HG03039 (cell line): ENCODE results near the gene LCLAT1.
"Not testable (repeated sequence)": the region's sequence is repeated elsewhere in the genome, so short reads cannot be mapped to it uniquely, and the experiment has no call there.

ENCODE experiments used
- ATAC-seq: cut with Tn5 transposase; IDR thresholded peaks from one replicate; pipeline ENCODE4 v1.9.1; 2021; ENCODE audit warnings: mild to moderate bottlenecking, moderate library complexity; ENCODE audit not compliant: unreplicated experiment

LCLAT1 gene

DNA sequence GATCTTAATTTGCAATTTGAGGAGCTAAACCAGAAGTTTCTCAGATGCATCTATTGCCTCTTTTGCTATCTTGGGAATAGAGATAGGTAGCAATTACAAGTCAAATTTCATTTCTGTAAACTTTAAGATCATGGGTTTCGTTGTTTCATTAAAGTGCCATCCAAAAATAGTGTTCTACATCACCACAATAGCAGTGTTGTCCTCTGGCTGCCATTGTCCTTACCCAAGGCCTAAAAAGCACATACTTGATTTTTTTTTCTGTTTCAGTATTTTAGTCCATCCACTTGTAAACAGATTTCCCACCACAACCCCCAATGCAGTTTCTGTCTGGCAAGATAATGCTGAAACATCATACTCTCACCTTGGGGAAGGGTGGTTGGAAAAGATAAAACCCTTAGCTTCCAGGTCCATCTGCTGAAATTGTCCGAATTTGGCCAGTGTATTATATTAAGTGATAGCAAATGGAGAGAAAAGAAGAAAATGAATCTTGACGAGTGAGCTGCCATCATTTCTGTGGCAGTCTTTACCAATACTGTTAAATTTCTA, 136.2 kb downstream of the LCLAT1 start:
- no peak for ATAC-seq

DNA sequence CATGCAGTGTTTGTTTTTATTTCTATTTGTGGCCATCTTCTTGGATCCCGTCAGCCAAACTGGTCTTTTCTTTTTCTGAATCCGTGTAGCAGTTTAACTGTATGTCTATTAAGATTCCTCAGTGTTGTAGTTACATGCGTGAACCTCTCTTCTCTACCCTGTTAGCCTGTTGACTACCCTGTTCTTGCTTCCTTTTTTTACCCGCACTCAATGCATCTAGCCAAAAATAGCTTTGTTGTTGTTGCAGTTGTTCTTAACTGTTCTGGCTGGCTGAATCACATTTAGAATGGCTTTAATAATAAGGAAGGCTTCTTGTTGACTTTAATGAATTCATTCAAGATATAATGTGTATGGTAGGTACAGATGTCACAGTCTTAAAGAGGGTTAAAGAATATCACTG, 137.1 kb downstream of the LCLAT1 start:
- no peak for ATAC-seq

DNA sequence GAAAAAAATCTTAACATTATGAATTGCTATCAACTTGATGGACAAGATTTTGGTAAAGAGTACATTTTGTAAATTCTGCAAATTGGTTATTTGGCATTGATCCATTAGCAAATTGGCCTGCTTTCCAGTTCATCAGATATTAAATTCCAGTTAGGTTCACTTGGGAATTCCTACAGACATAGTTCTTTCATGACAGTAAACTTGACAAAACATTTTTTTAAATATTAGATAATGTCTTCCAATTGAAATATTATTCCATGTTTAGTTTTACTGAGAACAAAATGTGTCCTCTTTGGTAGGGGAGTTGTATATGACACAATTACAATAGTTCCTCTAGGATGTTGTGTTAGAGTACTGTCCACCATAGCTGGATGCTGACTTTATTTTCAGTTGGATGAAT, 141.9 kb downstream of the LCLAT1 start:
- no peak for ATAC-seq

DNA sequence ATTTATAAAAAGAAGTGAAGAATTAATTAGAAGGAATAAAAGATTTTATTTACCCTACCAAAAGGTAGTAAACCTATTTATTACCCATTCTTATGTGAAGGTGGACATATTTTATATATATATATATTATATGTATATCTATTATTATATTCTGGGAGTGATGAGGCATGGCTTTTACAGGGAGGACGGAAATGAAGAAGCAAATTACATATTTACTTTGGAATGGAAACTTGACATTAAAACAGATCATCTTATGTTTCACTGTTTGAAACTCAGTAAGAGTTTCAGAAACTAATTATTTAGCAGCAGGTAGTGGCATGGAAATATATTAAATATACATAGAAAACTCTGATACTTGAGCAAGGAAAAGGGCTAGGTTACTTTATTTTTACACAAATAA, 143.4 kb downstream of the LCLAT1 start:
- ATAC-seq: no peak

DNA sequence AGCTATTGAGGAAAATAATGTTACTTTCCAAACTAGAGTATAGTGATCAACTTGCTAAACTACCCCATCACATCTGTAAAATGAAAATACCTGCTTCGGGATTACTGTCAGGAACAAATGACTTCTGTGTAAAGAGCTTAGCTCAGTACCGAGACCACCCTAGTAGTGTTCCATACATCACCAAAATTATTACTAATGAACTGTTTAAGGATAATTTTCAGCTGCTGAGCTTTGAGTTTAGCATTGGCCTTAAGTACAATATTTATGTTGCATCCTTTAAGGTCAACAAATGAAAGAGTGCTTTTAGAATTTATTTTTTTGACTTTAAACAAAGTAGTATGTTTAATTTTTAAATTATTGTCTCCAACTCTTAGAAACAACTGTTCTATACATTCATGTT, 144.1 kb downstream of the LCLAT1 start:
- no peak for ATAC-seq

DNA sequence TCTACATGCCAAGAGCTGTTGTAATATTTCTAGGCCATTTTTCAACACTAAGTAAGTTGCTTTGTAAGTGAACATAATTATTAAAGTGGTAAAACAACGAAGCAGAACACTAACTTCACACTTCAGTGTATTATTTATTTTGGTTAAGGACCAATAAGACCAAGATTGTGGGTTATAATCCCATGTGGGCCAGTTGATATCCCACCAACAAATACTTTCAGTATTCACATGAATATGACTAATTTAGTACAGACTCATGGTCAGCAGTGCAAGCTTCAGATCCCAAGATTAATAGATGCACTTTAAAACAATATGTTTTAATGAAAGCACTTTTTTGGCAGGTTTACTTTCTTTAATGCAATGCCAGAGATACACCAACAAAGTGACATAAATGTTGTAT, 154.3 kb downstream of the LCLAT1 start:
- no peak for ATAC-seq

DNA sequence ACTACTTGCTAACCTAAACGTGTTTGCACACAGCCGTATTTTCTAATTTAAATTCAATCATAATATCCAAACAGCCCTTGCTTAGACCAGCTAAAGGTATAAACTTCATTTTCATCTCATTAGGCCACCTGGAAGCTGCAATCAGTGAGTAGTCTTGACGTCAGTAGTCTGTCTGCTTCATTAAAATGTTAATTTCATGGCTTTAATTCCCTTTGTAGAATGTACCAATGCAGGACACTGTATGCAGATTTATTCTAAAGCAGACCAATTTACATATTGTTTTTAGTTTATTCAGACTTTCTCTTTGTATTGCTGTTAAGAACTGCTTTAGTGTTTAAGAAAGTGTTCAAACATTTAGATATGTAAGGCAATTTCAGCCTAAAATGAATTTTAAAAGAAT, 158.2 kb downstream of the LCLAT1 start:
- ATAC-seq: no peak

DNA sequence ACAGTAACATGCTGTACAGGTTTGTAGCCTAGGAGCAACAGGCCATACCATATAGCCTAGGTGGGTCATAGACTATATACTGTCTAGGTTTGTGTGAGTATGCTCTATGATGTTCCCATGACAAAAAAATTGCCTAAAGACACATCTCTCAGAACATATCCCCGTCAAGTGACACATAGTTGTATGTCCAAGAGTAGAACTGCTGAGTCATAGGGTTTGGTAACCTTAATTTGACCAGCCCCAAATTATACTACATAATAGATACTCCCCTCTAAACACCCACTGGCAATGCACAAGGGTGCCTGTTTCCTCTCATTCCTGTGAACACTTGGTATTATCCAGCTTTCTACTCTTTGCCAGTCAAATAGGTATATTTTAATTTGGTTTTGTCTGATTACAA, 161.6 kb downstream of the LCLAT1 start:
- ATAC-seq: no peak

DNA sequence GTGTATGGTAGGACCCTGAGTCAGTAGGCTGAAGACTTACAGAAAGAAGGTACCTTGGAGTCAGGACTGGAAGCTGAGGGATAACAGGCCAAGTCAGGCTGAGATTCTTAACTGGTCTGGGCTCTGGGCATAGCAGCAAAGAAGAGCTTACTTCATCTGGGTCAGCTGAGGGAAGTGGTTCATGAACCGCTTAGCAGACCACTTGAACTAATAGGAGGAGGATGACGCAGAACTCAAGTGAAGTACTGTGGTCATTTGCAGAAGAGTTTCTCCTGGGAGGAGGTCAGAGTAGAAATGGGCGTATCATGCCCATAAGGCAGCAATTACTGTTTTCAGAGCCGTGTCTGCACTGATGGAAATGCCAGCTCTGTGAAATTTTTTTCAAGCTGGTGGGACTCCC, 164.5 kb downstream of the LCLAT1 start:
- no peak for ATAC-seq

DNA sequence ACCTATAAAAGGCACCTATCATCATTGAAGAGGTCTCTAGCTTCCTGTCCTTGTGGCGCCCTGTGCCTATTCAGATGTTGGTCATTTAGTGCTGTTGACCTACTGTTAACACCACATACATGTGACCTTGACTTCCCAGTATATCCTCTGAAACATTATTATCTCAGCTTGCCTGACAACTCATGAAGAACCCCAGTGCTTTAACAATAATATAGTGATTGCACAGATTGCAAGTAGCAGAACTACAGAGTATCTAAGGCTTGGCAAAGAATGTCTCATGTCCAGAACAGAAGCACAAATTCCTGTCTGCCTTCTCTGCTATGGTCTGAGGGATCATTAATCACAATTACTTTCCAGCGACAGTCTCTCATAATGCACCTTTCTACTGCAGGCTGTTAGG, 165.3 kb downstream of the LCLAT1 start:
- ATAC-seq: no peak

DNA sequence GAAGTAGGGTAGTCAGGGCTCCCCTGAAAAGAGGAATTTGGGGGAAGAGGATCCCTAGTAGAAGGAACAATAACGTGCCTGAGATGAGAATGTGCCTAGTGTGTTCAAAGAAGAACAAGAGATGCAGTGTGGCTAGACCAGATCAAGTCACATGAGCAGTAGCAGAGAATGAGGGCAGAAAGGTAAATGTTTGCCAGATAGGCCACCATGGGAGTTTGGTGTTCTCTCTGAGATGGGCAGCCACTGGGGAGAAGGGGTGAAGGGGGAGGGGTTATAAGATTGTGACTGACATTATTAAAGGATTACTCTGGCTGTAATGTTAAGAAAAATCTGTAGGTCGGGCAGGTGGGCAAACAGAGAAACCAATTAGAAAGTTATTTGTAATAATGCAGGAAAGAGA, 166.0 kb downstream of the LCLAT1 start:
- ATAC-seq: no peak

DNA sequence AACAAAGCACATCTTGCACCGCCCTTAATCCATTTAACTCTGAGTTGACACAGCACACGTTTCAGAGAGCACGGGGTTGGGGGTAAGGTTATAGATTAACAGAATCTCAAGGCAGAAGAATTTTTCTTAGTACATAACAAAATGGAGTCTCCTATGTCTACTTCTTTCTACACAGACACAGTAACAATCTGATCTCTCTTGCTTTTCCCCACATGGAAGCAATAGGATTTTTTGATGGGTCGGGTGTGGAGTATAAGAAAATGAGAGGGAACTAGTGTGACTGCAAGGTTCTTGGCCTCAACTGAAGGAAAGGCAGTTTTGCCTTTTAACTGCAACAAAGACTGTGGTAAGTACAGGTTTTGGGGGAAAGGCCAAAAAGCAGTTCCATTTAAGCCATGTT, 167.2 kb downstream of the LCLAT1 start:
- not testable (repeated sequence) for ATAC-seq

DNA sequence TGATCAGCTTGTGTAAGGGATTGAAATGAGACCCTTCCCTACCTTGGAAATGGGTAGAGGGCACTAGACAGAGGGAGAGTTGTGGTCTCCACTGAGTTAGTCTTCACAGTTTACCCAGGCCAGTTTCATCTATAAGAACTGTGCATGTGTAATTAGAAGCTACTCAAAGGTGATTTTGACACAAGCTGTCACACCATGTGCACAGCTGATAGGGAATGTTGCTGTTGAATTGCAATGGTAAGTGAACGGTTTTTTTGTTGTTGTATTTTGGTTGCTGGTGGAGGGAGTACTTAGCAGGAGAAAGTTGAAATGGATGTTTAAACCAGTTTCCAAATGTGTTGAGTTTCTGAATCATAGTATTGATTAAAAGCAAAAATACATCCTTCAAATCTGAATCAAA, 168.9 kb downstream of the LCLAT1 start:
- ATAC-seq: no peak

DNA sequence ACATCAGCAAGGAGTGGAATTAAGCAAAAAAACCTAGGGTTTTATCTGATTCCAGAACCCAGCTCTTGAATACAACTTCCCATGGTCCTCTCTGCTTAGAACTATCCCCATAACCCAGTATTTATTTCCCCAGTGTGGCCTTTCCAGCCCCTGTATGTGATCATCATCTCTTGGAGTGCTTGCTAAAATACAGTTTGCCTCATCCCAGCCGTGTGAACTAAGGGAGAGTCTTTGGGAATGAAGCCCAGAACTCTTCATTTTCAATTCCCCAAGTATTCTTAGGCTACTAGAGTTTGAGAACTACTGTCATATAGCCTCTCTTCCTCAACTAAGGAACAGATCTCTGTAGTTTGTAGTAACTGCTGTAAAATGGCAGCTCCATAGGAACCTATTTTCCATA, 173.1 kb downstream of the LCLAT1 start:
- no peak for ATAC-seq

DNA sequence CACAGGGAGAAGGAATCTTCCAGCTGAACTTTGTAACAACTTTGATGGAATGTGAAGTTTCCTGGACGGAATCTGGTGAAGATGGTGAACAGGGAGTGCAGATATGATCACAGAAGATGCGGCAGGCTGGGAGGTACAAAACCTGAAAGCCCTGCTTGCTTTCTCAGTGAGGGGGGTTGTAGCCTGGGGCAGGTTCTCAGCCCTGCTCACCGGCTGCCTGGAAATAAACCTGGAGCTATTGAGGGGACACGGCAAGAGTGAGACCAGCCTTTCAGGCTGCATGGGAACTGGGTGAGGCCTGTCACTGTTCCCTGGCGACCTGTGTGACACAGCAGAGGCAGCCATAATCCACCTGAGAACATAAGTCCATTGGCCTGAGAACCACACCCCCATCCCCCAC, 174.8 kb downstream of the LCLAT1 start:
- no peak for ATAC-seq

DNA sequence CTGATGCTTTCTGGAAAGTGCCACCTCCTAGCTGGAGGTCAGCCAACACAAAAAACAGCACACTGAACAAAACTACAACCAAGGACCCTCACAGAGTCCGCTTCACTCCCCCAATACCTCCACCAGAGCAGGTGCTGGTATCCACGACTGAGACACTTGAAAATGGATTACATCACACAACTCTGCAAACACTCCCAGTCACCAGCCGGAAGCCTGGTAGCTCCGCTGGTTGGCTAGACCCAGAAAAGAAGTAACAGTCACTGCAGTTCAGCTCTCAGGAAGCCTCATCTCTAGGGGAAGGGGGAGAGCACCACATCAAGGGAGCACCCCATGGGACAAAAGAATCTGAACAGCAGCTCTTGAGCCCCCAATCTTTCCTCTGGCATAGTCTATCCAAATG, 175.4 kb downstream of the LCLAT1 start:
- no peak for ATAC-seq

DNA sequence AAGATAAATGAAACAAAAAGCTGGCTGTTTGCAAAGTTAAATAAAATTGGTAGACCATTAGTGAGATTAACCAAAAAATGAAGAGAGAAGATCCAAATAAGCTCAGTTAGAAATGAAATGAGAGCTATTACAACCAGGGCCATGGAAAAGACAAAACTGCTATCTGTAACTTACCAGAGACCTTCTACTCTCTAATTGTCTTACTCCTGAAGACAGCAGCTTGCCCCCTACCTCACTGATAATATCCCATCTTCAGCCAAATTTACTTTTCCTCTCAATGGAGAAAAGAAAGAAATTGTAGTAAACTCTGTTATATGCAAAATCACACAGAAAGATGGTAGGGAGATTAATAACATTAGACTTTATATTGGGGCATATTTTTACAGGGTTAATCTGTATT, 178.2 kb downstream of the LCLAT1 start:
- no peak for ATAC-seq

DNA sequence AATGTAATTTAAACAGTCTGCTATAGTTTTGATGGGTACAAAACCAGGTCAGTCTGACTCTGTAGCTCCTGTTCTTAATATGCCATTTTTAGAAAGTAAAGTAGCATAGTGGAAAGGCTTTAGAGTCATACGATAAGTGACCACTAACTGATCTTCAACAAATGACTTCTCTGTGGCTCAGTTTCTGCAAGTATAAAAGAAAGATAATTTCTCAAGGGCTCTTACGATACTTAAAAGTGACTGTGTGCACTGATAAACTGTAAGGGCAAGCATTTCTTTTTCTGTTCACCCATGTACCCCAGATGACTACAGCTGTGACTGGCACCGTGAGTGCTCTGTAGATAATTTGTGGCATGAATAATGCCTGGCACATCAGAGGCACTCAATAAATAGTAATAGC, 178.7 kb downstream of the LCLAT1 start:
- no peak for ATAC-seq

DNA sequence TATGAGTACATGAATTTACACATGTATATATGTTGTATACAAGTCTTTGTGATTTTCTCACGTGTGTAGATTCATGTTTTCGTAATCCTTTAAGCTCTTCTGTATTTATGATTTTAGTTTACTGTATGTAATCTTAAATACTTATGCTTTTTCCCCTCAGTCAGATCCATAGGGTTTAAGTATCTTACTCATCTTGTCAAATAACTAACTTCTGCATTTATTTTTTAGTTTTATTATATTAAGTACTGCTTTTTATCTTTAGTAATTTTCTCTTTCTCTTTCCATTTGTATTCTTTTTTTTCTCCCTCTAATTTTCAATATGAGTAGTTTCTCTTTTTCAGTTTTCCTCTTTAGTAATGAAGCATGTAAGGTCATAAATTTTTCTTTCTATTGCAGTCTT, 179.4 kb downstream of the LCLAT1 start:
- ATAC-seq: no peak

DNA sequence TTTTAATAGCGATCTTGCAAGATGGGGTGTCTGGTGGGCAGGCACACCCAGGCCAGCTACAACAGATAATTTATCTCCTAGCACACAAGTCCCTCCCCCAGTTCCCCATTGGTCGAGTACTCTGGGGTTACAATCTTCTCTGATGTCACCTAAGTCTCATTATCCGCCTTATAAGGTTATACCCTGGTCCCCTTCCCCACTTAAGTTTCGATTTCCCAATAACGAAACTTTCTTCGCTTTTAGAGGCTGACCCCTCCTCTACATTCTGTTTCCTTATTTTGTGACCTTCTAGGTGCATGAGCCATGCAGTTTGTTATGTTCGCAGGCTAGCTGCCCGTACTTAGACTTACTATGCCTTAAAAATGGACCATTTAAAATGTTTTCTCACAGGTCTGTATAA, 180.1 kb downstream of the LCLAT1 start:
- no peak for ATAC-seq

DNA sequence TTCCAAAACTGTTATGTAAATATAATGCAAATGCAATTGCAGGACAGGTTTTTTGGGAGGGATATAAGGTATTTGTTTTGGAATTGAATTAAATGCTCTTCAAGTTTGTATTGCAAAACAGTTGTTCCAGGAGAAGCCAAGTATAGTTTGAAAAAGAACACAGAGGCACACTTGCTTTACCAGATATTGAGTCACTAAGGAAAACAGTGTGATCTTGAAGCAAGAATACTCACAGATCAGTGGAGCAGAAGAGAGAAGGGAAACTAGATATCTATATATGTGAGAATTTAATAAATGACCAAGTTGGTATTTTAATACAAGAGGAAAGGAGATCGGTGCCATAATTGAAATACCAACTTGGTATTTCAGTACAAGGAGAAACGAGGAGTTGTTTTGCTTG, 181.3 kb downstream of the LCLAT1 start:
- ATAC-seq: no peak

DNA sequence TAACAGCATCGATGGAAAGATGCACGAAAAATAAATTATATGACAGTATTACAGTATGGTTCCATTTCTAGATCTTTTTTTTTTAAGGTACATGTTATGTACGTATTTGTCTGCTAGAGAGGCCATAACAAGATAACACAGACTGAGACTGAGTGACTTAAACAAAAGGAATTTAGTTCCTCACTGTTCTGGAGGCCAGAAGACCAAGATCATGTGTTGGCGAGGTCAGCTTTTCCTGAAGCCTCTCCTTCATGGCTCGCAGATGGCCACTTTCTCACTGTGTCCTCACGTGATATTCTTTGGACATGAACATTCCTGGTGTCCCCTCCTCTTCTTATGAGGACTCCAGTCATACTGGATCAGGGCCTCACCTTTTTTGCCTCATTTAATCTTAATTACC, 182.8 kb downstream of the LCLAT1 start:
- no peak for ATAC-seq

DNA sequence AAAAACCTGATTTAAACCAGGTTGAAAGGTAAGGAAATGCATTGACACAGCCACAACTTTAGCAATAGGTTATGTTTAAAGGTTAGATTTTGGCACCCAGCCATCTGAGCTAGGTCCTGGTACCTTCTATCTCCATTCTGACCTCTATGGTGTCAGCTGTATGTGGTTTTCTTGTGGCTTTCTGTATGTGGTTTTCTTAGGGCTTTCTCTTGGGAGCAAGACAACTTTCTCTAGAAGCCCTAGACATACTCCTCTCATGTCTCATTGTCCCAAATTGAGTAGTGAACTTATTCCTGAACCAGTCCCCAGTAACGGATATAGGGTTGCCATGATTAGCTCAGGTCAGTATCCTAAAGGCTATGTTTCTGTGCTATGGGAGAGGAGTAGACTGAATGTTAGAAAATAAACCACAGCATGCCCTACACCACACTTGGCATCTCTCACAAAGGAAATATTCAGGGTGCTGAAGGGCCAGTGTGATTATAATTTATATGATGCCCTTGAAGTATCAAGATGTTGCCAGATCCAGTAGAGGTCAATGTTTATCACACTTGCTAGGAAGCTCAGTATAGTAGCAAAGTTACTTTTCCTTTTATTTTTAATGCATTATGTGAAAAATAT, 184.1 kb downstream of the LCLAT1 start:
- ATAC-seq: no peak
